Measurements from ENCODE around the gene ZSCAN10.
"Not testable (repeated sequence)": the region's sequence is repeated elsewhere in the genome, so short reads cannot be mapped to it uniquely, and the experiment has no call there.

Gene ZSCAN10

GRCh38 chr16:3098459-3099394 lies at the start of gene ZSCAN10:
TSS of gene ZSCAN10 (minus strand) at chr16:3099294. CDS start at chr16:3092937, 6,357 bp downstream.
- DNase-seq, result no peak

GRCh38 chr16:3148256-3149192 lies 49.4 kb upstream of the ZSCAN10 start:
- no peak for DNase-seq

GRCh38 chr16:3147757-3148104 lies 48.6 kb upstream of the ZSCAN10 start:
- no peak for DNase-seq

GRCh38 chr16:3147046-3147756 lies 48.1 kb upstream of the ZSCAN10 start:
- no peak for DNase-seq

- no peak for DNase-seq
These were observed 46.6 kb upstream of the ZSCAN10 start for GRCh38 chr16:3145660-3146059.

GRCh38 chr16:3145151-3145550 lies 46.1 kb upstream of the ZSCAN10 start:
- DNase-seq, result no peak

GRCh38 chr16:3144321-3144983 lies 45.4 kb upstream of the ZSCAN10 start:
- DNase-seq, result no peak

GRCh38 chr16:3143598-3144320 lies 44.7 kb upstream of the ZSCAN10 start:
- no peak for DNase-seq

- DNase-seq, result no peak
These were observed 44.1 kb upstream of the ZSCAN10 start for GRCh38 chr16:3143189-3143588.

GRCh38 chr16:3142770-3143169 lies 43.7 kb upstream of the ZSCAN10 start:
- DNase-seq, result no peak

- no peak for DNase-seq
These were observed 43.2 kb upstream of the ZSCAN10 start for GRCh38 chr16:3142327-3142726.

GRCh38 chr16:3141781-3142311 lies 42.8 kb upstream of the ZSCAN10 start:
- no peak for DNase-seq

GRCh38 chr16:3140603-3141427 lies 41.7 kb upstream of the ZSCAN10 start:
- no peak for DNase-seq

- DNase-seq, result not testable (repeated sequence)
These were observed 40.5 kb upstream of the ZSCAN10 start for GRCh38 chr16:3139561-3139960.

- DNase-seq, result no peak
These were observed 39.8 kb upstream of the ZSCAN10 start for GRCh38 chr16:3138823-3139426.

- no peak for DNase-seq
These were observed 39.2 kb upstream of the ZSCAN10 start for GRCh38 chr16:3138342-3138741.

GRCh38 chr16:3137267-3137666 lies 38.2 kb upstream of the ZSCAN10 start:
- no peak for DNase-seq

- no peak for DNase-seq
These were observed 36.1 kb upstream of the ZSCAN10 start for GRCh38 chr16:3135126-3135715.

- DNase-seq, result peak; percentile 89
These were observed 35.4 kb upstream of the ZSCAN10 start, which contains the start of gene ZNF213 for GRCh38 chr16:3134338-3135125. TSS of gene ZNF213 (plus strand) at chr16:3135029. CDS start at chr16:3137281, 2,252 bp downstream.
